Pancreas (tissue), 10 donors: ENCODE measurements around the gene ST8SIA6. TPM values are rescaled to one million over a fixed set of nuclear protein-coding genes. Genes with fewer than 3 reads are reported as not detected.

ENCODE experiments used
- ATAC-seq, 4 donors: fragments of 200-7000 bp; cut with Tn5 transposase; one replicate each; pipeline versions ENCODE4 v1.8.0 to v1.9.1; 2020; ENCODE audit warnings: mild to moderate bottlenecking in 4 of 4, moderate library complexity in 4 of 4
- DNase-seq, 6 donors: peaks; one replicate each; pipeline ENCODE4 v3.0.0-alpha.2; 2020
- FAIRE-seq: peaks from 2 replicates; lab custom pipeline; 2012; peaks lifted over from hg19 to GRCh38; lab: Jason Lieb, UNC
- H3K27ac ChIP-seq, 4 donors: fragments of 200-600 bp; sonication (generic); 1 replicate in 3 of 4; 2 replicates in 1 of 4; pipeline versions ENCODE4 v1.5.0 to v1.8.0; 2020
- H3K27me3 ChIP-seq, 4 donors: fragments of 200-600 bp; one replicate each; pipeline ENCODE4 v1.8.0; 2021
- H3K36me3 ChIP-seq, 3 donors: fragments of 200-600 bp; sonication (generic) in 1 of 3; one replicate each; pipeline versions ENCODE4 v1.5.0 to v1.8.0; 2020 to 2021
- H3K4me1 ChIP-seq, 3 donors: fragments of 200-600 bp; one replicate each; pipeline ENCODE4 v1.8.0; 2021
- H3K4me3 ChIP-seq, 4 donors: fragments of 200-600 bp; sonication (generic) in 2 of 4; one replicate each; pipeline versions ENCODE4 v1.5.0 to v1.8.0; 2020 to 2021
- H3K9me3 ChIP-seq, 4 donors: fragments of 200-600 bp; one replicate each; pipeline ENCODE4 v1.8.0; 2021
- WGBS, 2 donors: extraction: QIAGEN DNeasy Blood & Tissue Kit; methylation state at CpG; one replicate each; pipeline ENCODE4 v1.1.7; 2013; 5-methylcytosine and 5-hydroxymethylcytosine counted together
- intact Hi-C, 3 donors: fragments of 100-400 bp; cut with DNase I; formaldehyde crosslinking; loops; one replicate each; pipeline versions ENCODE4 v1.11.1 to v1.14.2; 2022
- polyA plus RNA-seq, 2 donors: library from polyadenylated mRNA; stranded (reverse); fragments of 200-250 nt; gene quantifications; one replicate each; pipeline ENCODE4 v1.2.3, GENCODE V29; 2013
- total RNA-seq, 6 donors: library from RNA; stranded (reverse); fragmentation: NEBNext Ultra II Directional in 4 of 6; extraction: Animal tissue kit (Norgen Biotek cat#: 25700) in 4 of 6; gene quantifications; one replicate each; pipeline versions ENCODE4 v1.2.1 to v1.2.4, GENCODE V29; 2021 to 2023
- TF ChIP-seq, protein P1 (sequence below), 4 donors: fragments of 200-600 bp; sonication (generic) in 3 of 4; IDR thresholded peaks; one replicate each; pipeline versions ENCODE4 v1.5.0 to v1.8.0; 2021; ENCODE audit warnings: antibody characterized with exemption in 4 of 4
- donor health status: healthy with polysubstance abuse.
- donor health status: DM: no; HTN: no; CAD: no; lungs with moderate emphysema.
- donor health status: DM: no; HTN: no; CAD: no.
- donor health status: control.
- donor health status: control.
- donor health status: Bipolar disorder and iron deficiency.
- donor health status: DM: yes; HTN: yes; CAD: no.
- donor health status: DM: no; HTN: no; CAD: no.
- donor health status: DM: no; HTN: no; CAD: no.
- donor health status: DM: yes; HTN: yes; CAD: no.

The ST8SIA6 gene
- total and polyA plus RNA-seq, 8 donors, result 0.08 to 0.15 (median 0.12) TPM; not detected in 4

DNA sequence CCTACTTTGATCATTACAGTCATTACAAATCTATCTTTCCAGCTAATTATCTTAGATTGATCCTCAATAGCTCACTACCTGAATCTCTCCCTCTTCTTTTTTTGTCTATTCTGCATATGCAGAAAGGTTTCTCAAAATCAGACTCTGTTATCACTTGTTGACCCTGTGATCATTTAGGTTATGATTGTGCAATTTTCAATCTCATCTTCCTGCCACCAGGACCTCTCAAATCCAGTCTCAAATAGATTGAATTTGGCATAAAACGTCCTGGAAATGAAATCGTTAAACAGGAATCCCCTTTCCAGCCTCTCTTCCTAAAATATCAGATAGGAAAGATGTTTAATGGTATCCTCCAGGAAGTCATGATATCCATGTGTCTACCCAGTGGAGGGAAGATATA, 96.6 kb downstream of the ST8SIA6 start:
- no peaks in the 10 kb centered on the region for H3K36me3 ChIP-seq

DNA sequence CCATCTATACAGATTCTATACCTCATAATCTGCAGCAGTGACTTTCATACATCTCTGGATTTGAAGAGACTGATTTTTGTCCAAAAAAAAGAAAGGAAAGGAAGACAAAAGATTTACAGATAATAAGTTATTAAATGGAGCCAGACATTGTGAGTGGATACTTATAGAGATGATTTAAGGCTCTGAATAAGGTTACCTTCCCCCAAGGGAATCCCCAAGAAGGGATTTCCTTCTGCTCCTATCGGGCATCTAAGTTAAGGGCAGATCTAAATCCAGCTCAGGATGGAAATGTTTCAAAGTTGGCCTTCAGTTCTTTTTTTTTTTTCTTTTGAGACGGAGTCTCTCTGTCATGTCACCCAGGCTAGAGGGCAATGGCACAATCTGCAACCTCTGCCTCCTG, 97.6 kb downstream of the ST8SIA6 start:
- H3K27me3 ChIP-seq, result no peaks in the 10 kb centered on the region
- intact Hi-C loops, result no loop called here
- DNase-seq (no peak), FAIRE-seq (no peak), ATAC-seq (no peak)
- no peaks in the 10 kb centered on the region for H3K9me3 ChIP-seq
- H3K4me1 ChIP-seq, result peaks cover 0 to 12% (median 10%) of the 10 kb centered on the region in 3 donors
- no peak overlapping the region for H3K27ac ChIP-seq
- TF ChIP-seq, protein P1, sequence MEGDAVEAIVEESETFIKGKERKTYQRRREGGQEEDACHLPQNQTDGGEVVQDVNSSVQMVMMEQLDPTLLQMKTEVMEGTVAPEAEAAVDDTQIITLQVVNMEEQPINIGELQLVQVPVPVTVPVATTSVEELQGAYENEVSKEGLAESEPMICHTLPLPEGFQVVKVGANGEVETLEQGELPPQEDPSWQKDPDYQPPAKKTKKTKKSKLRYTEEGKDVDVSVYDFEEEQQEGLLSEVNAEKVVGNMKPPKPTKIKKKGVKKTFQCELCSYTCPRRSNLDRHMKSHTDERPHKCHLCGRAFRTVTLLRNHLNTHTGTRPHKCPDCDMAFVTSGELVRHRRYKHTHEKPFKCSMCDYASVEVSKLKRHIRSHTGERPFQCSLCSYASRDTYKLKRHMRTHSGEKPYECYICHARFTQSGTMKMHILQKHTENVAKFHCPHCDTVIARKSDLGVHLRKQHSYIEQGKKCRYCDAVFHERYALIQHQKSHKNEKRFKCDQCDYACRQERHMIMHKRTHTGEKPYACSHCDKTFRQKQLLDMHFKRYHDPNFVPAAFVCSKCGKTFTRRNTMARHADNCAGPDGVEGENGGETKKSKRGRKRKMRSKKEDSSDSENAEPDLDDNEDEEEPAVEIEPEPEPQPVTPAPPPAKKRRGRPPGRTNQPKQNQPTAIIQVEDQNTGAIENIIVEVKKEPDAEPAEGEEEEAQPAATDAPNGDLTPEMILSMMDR (IDR thresholded peaks at IDR 0.05), result no peak
- H3K4me3 ChIP-seq, result no peak overlapping the region
- H3K36me3 ChIP-seq, result no peaks in the 10 kb centered on the region
- 69 to 85% methylated on average over 2 of the region's 2 CpGs for WGBS, 2 donors

More for the DNA sequence above, 96.6 kb downstream of the ST8SIA6 start:
- Histone ChIP-seq H3K27me3 (no peaks in the 10 kb centered on the region), H3K4me1 (peaks cover 0 to 12% (median 10%) of the 10 kb centered on the region in 3 donors), H3K27ac (peak overlapping the region in 3 of 4 donors; percentile 29 to 39 (median 34)), H3K9me3 (no peaks in the 10 kb centered on the region), H3K4me3 (no peak overlapping the region)
- WGBS, 2 donors, result 53 to 54% methylated on average over 2 of the region's 2 CpGs
- ATAC-seq (no peak), FAIRE-seq (no peak), DNase-seq (no peak)
- TF ChIP-seq, protein P1 (IDR thresholded peaks at IDR 0.05), result no peak
- intact Hi-C loops, result no loop called here

DNA sequence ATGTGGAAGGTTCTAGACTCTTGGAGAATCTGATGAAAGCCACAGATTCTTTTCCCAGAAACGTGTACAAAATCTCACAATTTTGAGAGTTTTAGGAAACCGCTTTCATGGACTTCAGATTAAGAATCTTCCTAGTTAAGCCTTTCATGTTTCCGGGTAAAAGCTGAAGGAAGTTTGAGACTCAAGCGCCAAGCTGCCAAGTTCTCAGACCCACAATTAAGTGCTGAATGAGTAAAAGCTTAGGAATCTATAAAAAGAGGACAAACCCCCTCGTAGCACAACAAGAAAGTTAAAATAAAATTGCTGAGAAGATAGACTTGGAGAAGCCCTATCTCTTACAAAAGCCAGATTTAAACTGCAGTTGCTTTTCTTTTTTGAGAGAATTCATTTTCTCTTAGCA, 99.6 kb downstream of the ST8SIA6 start:
- WGBS, 2 donors, result 64 to 80% methylated on average over 5 of the region's 5 CpGs
- H3K36me3 ChIP-seq, result no peaks in the 10 kb centered on the region
- DNase-seq, result no peak
- no peak overlapping the region for H3K27ac ChIP-seq
- H3K27me3 ChIP-seq, result no peaks in the 10 kb centered on the region
- no peak overlapping the region for H3K4me3 ChIP-seq
- intact Hi-C loops, result no loop called here
- peaks cover 0 to 12% (median 10%) of the 10 kb centered on the region in 3 donors for H3K4me1 ChIP-seq
- no peak for ATAC-seq
- TF ChIP-seq, protein P1 (IDR thresholded peaks at IDR 0.05), result no peak
- no peak for FAIRE-seq
- no peaks in the 10 kb centered on the region for H3K9me3 ChIP-seq

DNA sequence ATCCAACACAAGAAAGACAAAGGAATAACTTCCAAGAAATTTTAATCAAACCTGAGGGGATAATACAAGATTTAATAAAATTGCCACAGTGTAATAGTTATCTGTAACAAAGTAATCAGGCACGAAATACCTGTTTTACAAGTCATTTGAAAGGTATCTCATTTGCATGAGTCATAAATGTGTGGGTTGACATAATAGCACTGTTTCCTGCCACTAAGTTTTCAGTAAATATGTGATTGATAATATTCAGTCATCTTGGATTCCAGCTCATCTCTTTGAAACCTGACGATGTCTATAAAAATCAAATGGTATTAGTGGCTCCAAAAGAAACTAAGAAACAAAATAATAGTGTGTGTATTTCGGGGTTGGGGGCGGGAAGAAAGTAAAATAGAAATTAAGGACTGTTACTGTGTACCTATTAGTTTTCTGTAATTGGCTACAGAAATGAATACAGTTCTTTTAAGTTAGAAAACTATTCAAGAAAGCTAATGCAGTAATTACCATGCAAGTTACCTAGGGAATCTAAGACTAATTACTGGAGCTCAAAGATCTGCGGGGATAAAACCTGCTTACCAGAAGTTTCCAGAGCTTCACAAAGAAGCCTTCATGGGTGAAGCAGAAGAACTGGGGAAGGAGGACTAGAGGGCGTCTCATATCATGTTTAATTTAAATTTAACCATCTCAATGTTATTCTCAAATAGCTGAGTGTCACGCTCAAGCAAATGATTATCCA, 100.7 kb downstream of the ST8SIA6 start:
- TF ChIP-seq, protein P1 (IDR thresholded peaks at IDR 0.05), result no peak
- intact Hi-C loops, result no loop called here
- FAIRE-seq (no peak), ATAC-seq (no peak), DNase-seq (no peak)
- no peak overlapping the region for H3K4me3 ChIP-seq
- WGBS, 2 donors, result 74 to 76% methylated on average over 7 of the region's 7 CpGs
- no peaks in the 10 kb centered on the region for H3K36me3 ChIP-seq
- H3K9me3 ChIP-seq, result no peaks in the 10 kb centered on the region
- H3K27ac ChIP-seq, result no peak overlapping the region
- peaks cover 0 to 19% (median 10%) of the 10 kb centered on the region in 3 donors for H3K4me1 ChIP-seq
- no peaks in the 10 kb centered on the region for H3K27me3 ChIP-seq

DNA sequence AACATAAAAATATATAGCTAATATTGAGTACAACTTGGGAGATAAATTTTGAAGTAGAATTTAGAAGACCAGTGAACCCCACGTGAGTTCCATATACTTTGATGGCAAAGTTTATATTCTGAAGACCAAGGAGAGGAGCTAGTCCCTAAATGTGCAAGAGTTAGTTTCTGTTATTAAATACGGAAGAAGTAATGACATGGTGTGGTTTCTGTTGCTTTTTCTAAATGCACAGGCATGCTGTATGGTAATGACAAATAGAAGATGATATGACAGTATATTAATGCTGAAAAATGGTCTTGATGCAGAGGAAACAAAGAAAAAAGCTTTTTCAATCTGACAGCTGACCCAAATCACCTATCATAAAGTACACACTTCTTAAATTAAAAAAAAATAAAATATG, 101.8 kb downstream of the ST8SIA6 start:
- Histone ChIP-seq H3K4me1 (peaks cover 0 to 14% (median 5%) of the 10 kb centered on the region in 3 donors), H3K36me3 (no peaks in the 10 kb centered on the region), H3K9me3 (no peaks in the 10 kb centered on the region), H3K27me3 (no peaks in the 10 kb centered on the region), H3K4me3 (no peak overlapping the region), H3K27ac (no peak overlapping the region)
- DNase-seq (no peak), FAIRE-seq (no peak), ATAC-seq (no peak)
- TF ChIP-seq, protein P1 (IDR thresholded peaks at IDR 0.05), result no peak
- intact Hi-C loops, result no loop called here
- 90 to 91% methylated on average over 2 of the region's 2 CpGs for WGBS, 2 donors
